B cell (primary cell): ENCODE results near the gene TSPAN31.

Source experiments
- EZH2 ChIP-seq: IDR thresholded peaks from 2 replicates; pipeline ENCODE4 v1.6.1; 2012; ENCODE audit warnings: borderline replicate concordance, low read depth, mild to moderate bottlenecking, moderate library complexity, low read length; ENCODE audit not compliant: insufficient read depth, poor library complexity, severe bottlenecking
- TF ChIP-seq, protein P1 (sequence below): fragments of 200-600 bp; IDR thresholded peaks from one replicate; pipeline ENCODE4 v1.8.0; 2022; ENCODE audit warnings: antibody characterized with exemption, mild to moderate bottlenecking

DNA sequence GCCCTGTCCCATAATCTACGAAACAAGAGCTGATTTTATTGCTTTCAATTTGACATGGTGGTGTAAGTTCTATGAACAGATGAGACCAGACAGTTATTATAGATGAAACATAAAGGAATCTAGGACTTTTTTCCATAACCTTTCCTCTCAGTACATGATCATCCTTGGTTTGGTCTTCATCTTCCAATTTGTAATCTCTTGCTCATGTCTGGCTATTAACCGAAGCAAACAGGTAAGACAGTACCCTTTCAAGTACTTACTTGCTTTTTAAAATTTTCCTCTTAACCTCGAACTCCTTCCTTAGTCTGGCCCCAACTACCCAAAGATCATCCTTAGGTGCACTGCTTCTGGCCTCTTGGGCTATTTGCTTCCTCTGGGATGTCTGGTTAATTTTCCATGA lies 1.2 kb downstream of the TSPAN31 start:
- no peak for TF ChIP-seq EZH2
- TF ChIP-seq, protein P1, sequence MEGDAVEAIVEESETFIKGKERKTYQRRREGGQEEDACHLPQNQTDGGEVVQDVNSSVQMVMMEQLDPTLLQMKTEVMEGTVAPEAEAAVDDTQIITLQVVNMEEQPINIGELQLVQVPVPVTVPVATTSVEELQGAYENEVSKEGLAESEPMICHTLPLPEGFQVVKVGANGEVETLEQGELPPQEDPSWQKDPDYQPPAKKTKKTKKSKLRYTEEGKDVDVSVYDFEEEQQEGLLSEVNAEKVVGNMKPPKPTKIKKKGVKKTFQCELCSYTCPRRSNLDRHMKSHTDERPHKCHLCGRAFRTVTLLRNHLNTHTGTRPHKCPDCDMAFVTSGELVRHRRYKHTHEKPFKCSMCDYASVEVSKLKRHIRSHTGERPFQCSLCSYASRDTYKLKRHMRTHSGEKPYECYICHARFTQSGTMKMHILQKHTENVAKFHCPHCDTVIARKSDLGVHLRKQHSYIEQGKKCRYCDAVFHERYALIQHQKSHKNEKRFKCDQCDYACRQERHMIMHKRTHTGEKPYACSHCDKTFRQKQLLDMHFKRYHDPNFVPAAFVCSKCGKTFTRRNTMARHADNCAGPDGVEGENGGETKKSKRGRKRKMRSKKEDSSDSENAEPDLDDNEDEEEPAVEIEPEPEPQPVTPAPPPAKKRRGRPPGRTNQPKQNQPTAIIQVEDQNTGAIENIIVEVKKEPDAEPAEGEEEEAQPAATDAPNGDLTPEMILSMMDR = no peak
